Ovary (tissue), 10 donors: ENCODE data around the gene SMARCD3. TPM values are rescaled to one million over a fixed set of nuclear protein-coding genes. Genes with fewer than 3 reads are reported as not detected.

Experiments used
- DNase-seq, 5 donors: peaks; one replicate each; pipeline ENCODE4 v3.0.0-alpha.2; 2019 to 2020
- H3K27ac ChIP-seq, 2 donors: fragments of 200-600 bp; one replicate each; pipeline versions ENCODE4 v1.5.1 to v1.8.0; 2019 to 2022
- H3K27me3 ChIP-seq: fragments of 200-600 bp; one replicate; pipeline ENCODE4 v1.8.0; 2022
- H3K36me3 ChIP-seq: fragments of 200-600 bp; sonication (generic); one replicate; pipeline ENCODE4 v1.5.1; 2019
- H3K4me1 ChIP-seq: one replicate; pipeline ENCODE4 v1.8.1; 2013; ENCODE audit warnings: mild to moderate bottlenecking, moderate library complexity; ENCODE audit not compliant: insufficient read depth
- H3K4me3 ChIP-seq: fragments of 200-600 bp; sonication (generic); one replicate; pipeline ENCODE4 v1.5.1; 2017
- H3K9me3 ChIP-seq, 2 donors: fragments of 200-600 bp in 1 of 2; sonication (generic) in 1 of 2; one replicate each; pipeline versions ENCODE4 v1.5.1 to v1.8.1; 2013 to 2019; ENCODE audit warnings: mild to moderate bottlenecking in 1 of 2, moderate library complexity in 1 of 2
- CTCF ChIP-seq, 3 donors: fragments of 450-650 bp in 2 of 3; fragments of 200-600 bp in 1 of 3; IDR thresholded peaks; one replicate each; pipeline versions ENCODE4 v1.5.1 to v1.8.0; 2016 to 2022; ENCODE audit warnings: antibody characterized with exemption in 3 of 3, mild to moderate bottlenecking in 1 of 3
- EP300 ChIP-seq: sonication (generic); formaldehyde crosslinking; IDR thresholded peaks from one replicate; pipeline ENCODE4 v1.6.1; 2017; ENCODE audit warnings: antibody characterized with exemption
- POLR2A ChIP-seq: fragments of 450-650 bp; IDR thresholded peaks from one replicate; pipeline ENCODE4 v1.6.1; 2017; ENCODE audit warnings: antibody characterized with exemption, mild to moderate bottlenecking, moderate library complexity
- WGBS, 3 donors: extraction: QIAGEN DNeasy Blood & Tissue Kit in 1 of 3; methylation state at CpG; one replicate each; pipeline versions ENCODE4 v1.1.5 to v1.1.7; 2013 to 2017; 5-methylcytosine and 5-hydroxymethylcytosine counted together
- intact Hi-C, 4 donors: fragments of 100-400 bp; cut with DNase I; formaldehyde crosslinking; loops; one replicate each; pipeline versions ENCODE4 v1.11.0 to v1.15.1; 2022 to 2023
- long read RNA-seq, 3 donors: library from polyadenylated mRNA in 2 of 3; unstranded in 2 of 3; transcript quantifications; one replicate each; pipeline ENCODE4 v2.0.0 and lab custom pipeline, GENCODE V29; 2021 to 2026
- polyA plus RNA-seq, 2 donors: library from polyadenylated mRNA; stranded (reverse); fragments of 200-250 nt in 1 of 2; fragments of 350-450 nt in 1 of 2; fragmentation: Illumina TruSeq in 1 of 2; extraction: RNeasy Lipid Tissue Mini Kit (QIAGEN cat#74804) in 1 of 2; gene quantifications; one replicate each; pipeline ENCODE4 v1.2.3, GENCODE V29; 2013 to 2014
- total RNA-seq, 7 donors: library from RNA; depleted of rRNA in 2 of 7; stranded (reverse); fragments of >200 nt in 2 of 7; fragmentation: NEBNext Ultra II Directional in 3 of 7; extraction: Animal tissue kit (Norgen Biotek cat#: 25700) in 3 of 7; gene quantifications; one replicate each; pipeline versions ENCODE4 v1.1.0 to v1.2.4, GENCODE V29; 2016 to 2023
- donor health status: DM: no; HTN: no; CAD: no; lungs with moderate emphysema.
- donor health status: DM: no; HTN: no; CAD: no.
- donor health status: Bipolar disorder and iron deficiency.
- donor health status: DM: yes; HTN: yes; CAD: no.
- donor health status: DM: no; HTN: no; CAD: no.
- donor health status: DM: yes; HTN: yes; CAD: no.

SMARCD3 gene
- 100 to 1,000 TPM in 4 of 7 donors, 10 to 100 TPM in 3; 30.2 to 203 (median 101) TPM for total RNA-seq
- 10 to 100 TPM; 43.5 to 56.1 TPM for polyA plus RNA-seq
- long read RNA-seq, donor 1, partial matches to known transcripts, result 7 of 11 reads
- long read RNA-seq, donor 1, other reads (novel, unspliced or antisense), result 3 of 11 reads
- long read RNA-seq, donor 2, transcript SMARCD3-203 (14 exons, 2,018 nt), result minor isoform, 7 of 25 reads
- long read RNA-seq, donor 2, transcript SMARCD3-201 (13 exons, 1,993 nt), result major isoform, 12 of 25 reads
- long read RNA-seq, donor 2, partial matches to known transcripts, result 0 of 25 reads
- long read RNA-seq, donor 2, other reads (novel, unspliced or antisense), result 0 of 25 reads
- long read RNA-seq, donor 3, transcript SMARCD3-201 (13 exons, 1,993 nt), result major isoform, 58 of 166 reads
- long read RNA-seq, donor 3, transcript SMARCD3-203 (14 exons, 2,018 nt), result minor isoform, 46 of 166 reads
- long read RNA-seq, donor 3, partial matches to known transcripts, result 25 of 166 reads
- long read RNA-seq, donor 3, other reads (novel, unspliced or antisense), result 36 of 166 reads

GRCh38 chr7:151248346-151249033 is at the start of gene SMARCD3:
SMARCD3 (minus strand) TSS chr7:151248694; CDS start chr7:151248562, 132 bp downstream.
- H3K4me3 ChIP-seq, result peak within 1 kb of the TSS; percentile 51
- peaks cover 30% of the 10 kb centered on the region for H3K4me1 ChIP-seq
- peak within 1 kb of the TSS; percentile 83 to 99 for H3K27ac ChIP-seq
- 1% methylated on average over 41 to 71 of the region's 71 CpGs for WGBS, 3 donors
- no peaks in the 10 kb centered on the region for H3K27me3 ChIP-seq
- DNase-seq, result peak; percentile 72 to 85 (median 81)
- intact Hi-C loops, result loop anchor here in 2 of 4 donors (5.0 kb wide), 1 partner anchor 54 kb away; no protein-coding TSS in a partner anchor
- no peaks in the 10 kb centered on the region for H3K36me3 ChIP-seq
- no peaks in the 10 kb centered on the region for H3K9me3 ChIP-seq
- no peak for TF ChIP-seq CTCF (IDR thresholded peaks at IDR 0.05)

- 25 to 53% (median 44%) methylated on average over 3 of the region's 3 CpGs for WGBS, 3 donors
- H3K36me3 ChIP-seq, result no peaks in the 10 kb centered on the region
Observed at GRCh38 chr7:151296202-151296992, 47.9 kb upstream of the SMARCD3 start.

GRCh38 chr7:151292850-151293249 is 44.4 kb upstream of the SMARCD3 start:
- H3K4me1 ChIP-seq, result no peaks in the 10 kb centered on the region
- no peaks in the 10 kb centered on the region for H3K27me3 ChIP-seq
- H3K4me3 ChIP-seq, result no peak overlapping the region
- no peaks in the 10 kb centered on the region for H3K36me3 ChIP-seq
- intact Hi-C loops, result no loop called here
- no peak for DNase-seq
- TF ChIP-seq EP300 (no peak), CTCF (IDR thresholded peaks at IDR 0.05) (no peak), POLR2A (no peak)
- 36 to 46% (median 37%) methylated on average over 3 of the region's 3 CpGs for WGBS, 3 donors
- H3K9me3 ChIP-seq, result no peaks in the 10 kb centered on the region
- no peak overlapping the region for H3K27ac ChIP-seq

More at GRCh38 chr7:151296202-151296992, 47.9 kb upstream of the SMARCD3 start:
- DNase-seq, result no peak
- Histone ChIP-seq H3K27me3 (no peaks in the 10 kb centered on the region), H3K27ac (no peak overlapping the region), H3K4me1 (no peaks in the 10 kb centered on the region), H3K9me3 (no peaks in the 10 kb centered on the region), H3K4me3 (no peak overlapping the region)
- TF ChIP-seq EP300 (no peak), CTCF (IDR thresholded peaks at IDR 0.05) (no peak), POLR2A (no peak)
- intact Hi-C loops, result no loop called here

GRCh38 chr7:151291206-151291605 is 42.7 kb upstream of the SMARCD3 start:
- no peak overlapping the region for H3K4me3 ChIP-seq
- TF ChIP-seq POLR2A (no peak), EP300 (no peak), CTCF (IDR thresholded peaks at IDR 0.05) (no peak)
- H3K27me3 ChIP-seq, result no peaks in the 10 kb centered on the region
- intact Hi-C loops, result no loop called here
- no peak for DNase-seq
- H3K4me1 ChIP-seq, result no peaks in the 10 kb centered on the region
- no peak overlapping the region for H3K27ac ChIP-seq
- WGBS, 3 donors, result 62 to 68% (median 68%) methylated on average over 2 of the region's 2 CpGs
- no peaks in the 10 kb centered on the region for H3K9me3 ChIP-seq
- H3K36me3 ChIP-seq, result no peaks in the 10 kb centered on the region
